Kidney glomerular epithelial cell (primary cell): ENCODE measurements around the gene PSMB2.

Source experiments
- DNase-seq: peaks from one replicate; lab custom pipeline; 2025; lab: John Stamatoyannopoulos, UW

The PSMB2 gene

GRCh38 chr1:35642471-35642955 is 1.2 kb upstream of the PSMB2 start:
- no peak for DNase-seq

GRCh38 chr1:35640380-35641232 is 720 bp downstream of the PSMB2 start:
- DNase-seq: no peak

GRCh38 chr1:35637401-35637809 is 3.9 kb downstream of the PSMB2 start:
- peak; percentile 44 for DNase-seq

- no peak for DNase-seq
These were observed 7.8 kb downstream of the PSMB2 start for GRCh38 chr1:35633547-35633946.

- no peak for DNase-seq
These were observed 9.9 kb downstream of the PSMB2 start for GRCh38 chr1:35631396-35631795.

- no peak for DNase-seq
These were observed 12.3 kb downstream of the PSMB2 start for GRCh38 chr1:35629051-35629450.

- no peak for DNase-seq
These were observed 17.5 kb downstream of the PSMB2 start for GRCh38 chr1:35623832-35624231.

GRCh38 chr1:35622510-35623178 is 18.7 kb downstream of the PSMB2 start:
- no peak for DNase-seq

- DNase-seq: no peak
These were observed 21.8 kb downstream of the PSMB2 start for GRCh38 chr1:35619237-35620121.

GRCh38 chr1:35615440-35615839 is 25.9 kb downstream of the PSMB2 start:
- DNase-seq: no peak

GRCh38 chr1:35611655-35612054 is 29.7 kb downstream of the PSMB2 start:
- no peak for DNase-seq

- DNase-seq: peak; percentile 21
These were observed 35.5 kb downstream of the PSMB2 start for GRCh38 chr1:35605867-35606182.

GRCh38 chr1:35605071-35605866 is 36.1 kb downstream of the PSMB2 start:
- DNase-seq: no peak

- DNase-seq: no peak
These were observed 37.4 kb downstream of the PSMB2 start for GRCh38 chr1:35603941-35604340.

GRCh38 chr1:35603468-35603867 is 37.9 kb downstream of the PSMB2 start:
- no peak for DNase-seq

GRCh38 chr1:35600593-35600992 is 40.7 kb downstream of the PSMB2 start:
- no peak for DNase-seq

- DNase-seq: no peak
These were observed 41.9 kb downstream of the PSMB2 start for GRCh38 chr1:35599411-35599810.

GRCh38 chr1:35598895-35599294 is 42.4 kb downstream of the PSMB2 start:
- DNase-seq: no peak

GRCh38 chr1:35597870-35598269 is 43.5 kb downstream of the PSMB2 start:
- DNase-seq: no peak

- no peak for DNase-seq
These were observed 45.6 kb downstream of the PSMB2 start for GRCh38 chr1:35595684-35596083.

- no peak for DNase-seq
These were observed 47.1 kb downstream of the PSMB2 start for GRCh38 chr1:35594005-35594760.
